ENCODE results near the gene ACTR3C. TPM values are rescaled to one million over a fixed set of nuclear protein-coding genes. Genes with fewer than 3 reads are reported as not detected.
A peak's percentile ranks its signal among the peaks of the same experiment; 100 is the strongest.

ACTR3C gene
- total RNA-seq, 2 donors from 2014 or later, result 6.3 to 13.0 TPM

DNA sequence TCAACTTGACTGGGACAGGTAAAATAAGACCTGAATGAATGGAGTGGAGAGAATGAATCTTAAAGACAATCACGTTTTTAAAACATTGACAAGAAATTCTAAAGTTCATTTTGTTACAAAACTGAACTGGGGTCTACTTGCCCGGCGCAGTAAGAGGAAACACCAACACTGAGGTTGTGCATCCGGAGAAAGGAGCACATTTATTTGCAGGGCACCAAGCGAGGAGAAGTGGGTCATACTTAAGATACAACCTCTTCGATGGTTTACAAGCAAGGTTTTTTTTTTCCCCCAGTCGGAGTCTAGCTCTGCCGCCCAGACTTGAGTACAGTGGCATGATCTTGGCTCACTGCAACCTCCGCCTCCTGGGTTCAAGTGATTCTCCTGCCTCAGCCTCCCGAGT, 41.8 kb upstream of the ACTR3C start:
- Mint-ChIP-seq H3K27me3 (ENCODE audit: low read depth) (no peaks in the 10 kb centered on the region), H3K4me3 (no peak overlapping the region), H3K27ac (no peak overlapping the region), H3K4me1 (ENCODE audit: low read depth) (peaks cover 35% of the 10 kb centered on the region), H3K36me3 (ENCODE audit: insufficient read depth in 2 of 2) (peaks cover 0 to 1% of the 10 kb centered on the region in 2 donors), H3K9me3 (peaks cover 0 to under 1% of the 10 kb centered on the region in 2 donors)
- ATAC-seq (replicated peaks in 1 of 2) (no peak), DNase-seq (no peak)

DNA sequence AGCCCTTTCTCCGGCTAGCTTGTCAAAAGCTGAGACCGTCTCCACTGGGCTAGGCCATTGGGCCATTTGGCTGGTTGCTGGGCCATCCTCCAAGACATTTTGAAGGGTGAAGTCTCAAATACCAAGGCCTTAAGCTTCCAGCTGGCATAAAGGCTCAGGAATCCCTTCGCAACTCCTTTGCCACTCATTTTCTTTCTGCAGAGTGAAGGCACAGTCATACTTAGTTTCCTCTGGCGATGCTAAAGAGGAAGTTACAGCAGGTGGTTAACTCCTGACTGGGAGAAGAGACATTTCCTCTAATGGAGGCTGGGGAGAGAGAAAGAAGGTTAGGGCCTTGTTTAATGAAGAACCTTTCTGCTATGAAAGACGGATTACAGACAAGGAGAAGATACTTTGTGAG, 40.5 kb upstream of the ACTR3C start:
- Mint-ChIP-seq H3K9me3 (peaks cover 3 to 4% of the 10 kb centered on the region in 2 donors), H3K4me3 (no peak overlapping the region), H3K27me3 (ENCODE audit: low read depth) (no peaks in the 10 kb centered on the region), H3K36me3 (ENCODE audit: insufficient read depth in 2 of 2) (peaks cover 3 to 5% of the 10 kb centered on the region in 2 donors), H3K4me1 (ENCODE audit: low read depth) (peaks cover 40% of the 10 kb centered on the region), H3K27ac (no peak overlapping the region)
- no peak for ATAC-seq (replicated peaks in 1 of 2)
- no peak for DNase-seq

DNA sequence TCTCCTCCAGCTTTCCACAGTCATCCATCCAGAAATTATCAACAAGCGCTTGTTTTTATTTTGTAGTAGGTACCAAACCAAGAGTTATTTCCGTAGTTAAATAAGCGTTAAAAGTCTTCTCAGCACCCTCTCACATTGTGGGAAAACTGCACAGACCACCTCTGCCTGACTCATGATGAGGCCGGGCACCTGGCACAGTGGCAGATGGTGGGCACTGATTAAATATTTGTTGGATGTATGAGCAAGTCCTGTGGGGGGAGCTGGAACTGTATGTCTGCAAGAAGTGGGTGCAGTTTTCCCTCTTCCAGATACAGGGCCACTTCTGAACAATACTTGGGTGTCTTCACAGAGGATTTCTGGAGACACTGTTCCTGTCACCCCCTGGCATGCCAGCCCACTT, 40.0 kb upstream of the ACTR3C start:
- Mint-ChIP-seq H3K36me3 (ENCODE audit: insufficient read depth in 2 of 2) (peaks cover 3 to 5% of the 10 kb centered on the region in 2 donors), H3K4me3 (no peak overlapping the region), H3K9me3 (peaks cover 3 to 4% of the 10 kb centered on the region in 2 donors), H3K27ac (no peak overlapping the region), H3K4me1 (ENCODE audit: low read depth) (peaks cover 45% of the 10 kb centered on the region), H3K27me3 (ENCODE audit: low read depth) (no peaks in the 10 kb centered on the region)
- no peak for DNase-seq
- no peak for ATAC-seq (replicated peaks in 1 of 2)

DNA sequence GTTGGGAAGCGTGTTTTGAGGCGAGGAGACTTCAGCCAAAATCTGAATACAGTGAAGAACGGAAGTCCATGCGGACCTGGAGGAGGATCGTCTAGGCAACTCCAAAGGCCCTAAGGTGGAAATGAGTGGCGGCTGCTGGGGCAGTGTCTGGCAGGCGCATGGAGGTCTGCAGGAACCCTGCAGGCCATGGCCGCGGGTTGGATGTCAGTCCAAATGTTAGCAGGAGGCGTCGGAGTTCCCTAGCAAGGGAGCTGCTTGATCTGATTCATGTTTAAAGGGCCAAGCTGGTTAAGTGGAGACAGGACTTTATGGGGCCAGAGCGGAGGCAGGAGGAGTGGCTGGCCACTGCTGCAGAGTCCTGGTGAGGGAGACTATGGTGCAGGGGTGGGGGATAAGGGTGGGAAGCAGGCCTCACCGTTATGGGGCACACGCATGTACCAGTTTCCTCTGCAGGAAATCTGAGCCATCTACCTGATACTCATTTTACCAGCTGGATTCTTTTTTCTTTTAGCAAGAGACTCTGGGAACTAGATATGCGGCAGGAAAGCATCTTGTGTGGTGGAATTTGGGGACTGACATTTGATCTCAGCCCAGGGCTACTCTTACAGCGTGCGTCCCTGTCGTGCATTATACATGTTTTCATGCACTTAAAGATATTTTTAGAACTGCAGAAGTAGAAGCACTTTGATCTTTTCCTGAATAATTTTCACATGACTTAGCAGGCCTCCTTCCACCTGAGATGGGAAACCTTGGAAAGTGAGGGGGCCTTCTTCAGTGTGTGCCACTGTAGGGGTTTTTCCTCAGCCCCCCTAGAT, 38.7 kb upstream of the ACTR3C start:
- Mint-ChIP-seq H3K4me3 (no peak overlapping the region), H3K36me3 (ENCODE audit: insufficient read depth in 2 of 2) (peaks cover 3 to 5% of the 10 kb centered on the region in 2 donors), H3K4me1 (ENCODE audit: low read depth) (peaks cover 54% of the 10 kb centered on the region), H3K27me3 (ENCODE audit: low read depth) (no peaks in the 10 kb centered on the region), H3K9me3 (peaks cover 3 to 4% of the 10 kb centered on the region in 2 donors), H3K27ac (no peak overlapping the region)
- ATAC-seq (replicated peaks in 1 of 2) (no peak), DNase-seq (no peak)

DNA sequence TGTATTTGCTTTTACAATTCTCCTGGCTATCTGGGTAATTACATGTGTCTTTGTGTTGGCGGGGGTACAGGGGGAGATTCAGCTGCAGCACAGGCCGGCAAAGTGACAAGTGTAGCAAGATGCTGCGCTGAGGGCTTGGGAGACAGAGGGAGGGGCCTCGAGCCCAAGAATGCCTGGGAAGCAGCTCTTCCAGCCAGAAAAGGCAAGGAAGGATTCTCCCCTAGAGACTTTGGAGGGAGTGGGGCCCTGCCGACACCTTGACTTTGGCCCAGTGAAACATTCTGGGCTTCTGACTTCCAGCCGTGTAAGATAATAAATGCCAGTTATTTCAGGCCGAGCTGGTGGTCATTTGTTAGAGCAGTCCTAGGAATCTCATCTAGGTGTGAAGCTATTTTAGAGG, 38.1 kb upstream of the ACTR3C start:
- no peak for DNase-seq
- ATAC-seq (replicated peaks in 1 of 2), result no peak
- Mint-ChIP-seq H3K36me3 (ENCODE audit: insufficient read depth in 2 of 2) (peaks cover 3 to 5% of the 10 kb centered on the region in 2 donors), H3K27me3 (ENCODE audit: low read depth) (no peaks in the 10 kb centered on the region), H3K4me3 (no peak overlapping the region), H3K4me1 (ENCODE audit: low read depth) (peaks cover 57% of the 10 kb centered on the region), H3K27ac (no peak overlapping the region), H3K9me3 (peaks cover 3 to 4% of the 10 kb centered on the region in 2 donors)

DNA sequence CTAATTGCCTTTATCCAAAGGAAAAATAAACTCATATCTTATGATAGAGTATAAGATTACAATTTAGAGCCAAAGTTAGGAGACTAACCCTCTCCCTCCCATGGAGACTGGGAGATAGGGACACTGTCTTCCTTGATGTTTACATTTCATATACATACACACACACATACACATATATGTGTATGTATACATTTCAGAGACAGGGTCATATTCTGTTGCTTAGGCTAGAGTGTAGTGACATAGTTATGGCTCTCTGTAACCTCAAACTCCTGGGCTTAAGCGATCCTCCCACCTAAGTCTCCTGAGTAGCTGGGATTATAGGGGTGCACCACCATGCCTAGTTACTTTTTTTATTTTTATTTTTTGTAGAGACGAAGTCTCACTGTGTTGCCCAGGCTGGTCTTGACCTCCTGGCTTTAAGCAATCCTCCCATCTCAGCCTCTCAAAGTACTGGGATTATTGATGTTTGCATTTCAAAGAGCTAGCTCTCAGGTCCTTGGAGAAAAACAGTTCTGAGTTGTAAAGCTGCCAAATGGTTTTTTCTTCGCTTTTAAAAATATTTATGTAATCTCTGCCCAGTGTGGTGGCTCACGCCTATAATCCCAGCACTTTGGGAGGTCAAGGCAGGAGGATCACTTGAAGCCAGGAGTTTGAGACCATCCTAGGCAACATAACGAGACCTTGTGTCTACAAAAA, 37.2 kb upstream of the ACTR3C start:
- Mint-ChIP-seq H3K27ac (peak overlapping the region; percentile 40), H3K4me3 (no peak overlapping the region), H3K27me3 (ENCODE audit: low read depth) (no peaks in the 10 kb centered on the region), H3K36me3 (ENCODE audit: insufficient read depth in 2 of 2) (peaks cover 3 to 5% of the 10 kb centered on the region in 2 donors), H3K4me1 (ENCODE audit: low read depth) (peaks cover 58% of the 10 kb centered on the region), H3K9me3 (peaks cover 3 to 4% of the 10 kb centered on the region in 2 donors)
- ATAC-seq (replicated peaks in 1 of 2), result no peak
- no peak for DNase-seq

DNA sequence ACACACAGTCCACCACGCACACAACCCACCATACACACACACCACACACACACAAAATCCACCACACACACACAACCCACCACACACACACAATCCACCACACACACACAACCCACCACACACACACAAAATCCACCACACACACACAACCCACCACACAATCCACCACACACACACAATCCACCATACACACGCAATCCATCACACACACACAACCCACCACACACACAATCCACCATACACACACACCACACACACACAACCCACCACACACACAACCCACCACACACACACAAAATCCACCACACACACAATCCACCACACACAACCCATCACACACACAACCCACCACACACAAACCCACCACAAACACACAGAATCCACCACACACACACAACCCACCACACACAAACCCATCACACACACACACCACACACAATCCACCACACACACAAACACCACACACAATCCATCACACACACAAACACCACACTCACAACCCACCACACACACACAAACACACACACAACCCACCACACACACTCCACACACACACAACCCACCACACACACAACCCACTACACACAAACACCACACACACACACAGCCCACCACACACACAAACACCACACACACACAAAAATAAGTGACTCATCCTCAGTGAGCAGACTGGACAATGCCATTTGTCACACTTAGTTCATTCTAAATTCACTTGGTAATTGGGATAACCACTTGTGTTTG, 36.4 kb upstream of the ACTR3C start:
- ATAC-seq (replicated peaks in 1 of 2) (no peak), DNase-seq (no peak)
- peaks cover 3 to 4% of the 10 kb centered on the region in 2 donors for H3K9me3 Mint-ChIP-seq
- peaks cover 3 to 5% of the 10 kb centered on the region in 2 donors for H3K36me3 Mint-ChIP-seq (ENCODE audit: insufficient read depth in 2 of 2)
- peaks cover 55% of the 10 kb centered on the region for H3K4me1 Mint-ChIP-seq (ENCODE audit: low read depth)
- peak overlapping the region; percentile 40 for H3K27ac Mint-ChIP-seq
- no peak overlapping the region for H3K4me3 Mint-ChIP-seq
- H3K27me3 Mint-ChIP-seq (ENCODE audit: low read depth), result no peaks in the 10 kb centered on the region

- Mint-ChIP-seq H3K4me3 (peak overlapping the region in 1 of 2 donors; percentile 72), H3K27ac (peak overlapping the region; percentile 59), H3K36me3 (ENCODE audit: insufficient read depth in 2 of 2) (peaks cover 3 to 5% of the 10 kb centered on the region in 2 donors), H3K9me3 (peaks cover 3 to 4% of the 10 kb centered on the region in 2 donors), H3K4me1 (ENCODE audit: low read depth) (peaks cover 52% of the 10 kb centered on the region), H3K27me3 (ENCODE audit: low read depth) (no peaks in the 10 kb centered on the region)
- ATAC-seq (replicated peaks in 1 of 2) (no peak), DNase-seq (no peak)
These were observed 35.8 kb upstream of the ACTR3C start for GRCh38 chr7:150358988-150359621.

- Mint-ChIP-seq H3K27me3 (ENCODE audit: low read depth) (no peaks in the 10 kb centered on the region), H3K9me3 (peaks cover 3 to 4% of the 10 kb centered on the region in 2 donors), H3K4me1 (ENCODE audit: low read depth) (peaks cover 47% of the 10 kb centered on the region), H3K4me3 (peak overlapping the region; percentile 9 to 72), H3K36me3 (ENCODE audit: insufficient read depth in 2 of 2) (peaks cover 3 to 5% of the 10 kb centered on the region in 2 donors), H3K27ac (peak overlapping the region; percentile 59)
- ATAC-seq (replicated peaks in 1 of 2) (peak; percentile 18 to 33), DNase-seq (no peak)
These were observed 35.1 kb upstream of the ACTR3C start for GRCh38 chr7:150358433-150358832.

GRCh38 chr7:150357771-150358427, 34.6 kb upstream of the ACTR3C start:
- Mint-ChIP-seq H3K36me3 (ENCODE audit: insufficient read depth in 2 of 2) (peaks cover 3 to 5% of the 10 kb centered on the region in 2 donors), H3K9me3 (peaks cover 3 to 4% of the 10 kb centered on the region in 2 donors), H3K4me1 (ENCODE audit: low read depth) (peaks cover 47% of the 10 kb centered on the region), H3K27me3 (ENCODE audit: low read depth) (no peaks in the 10 kb centered on the region), H3K27ac (peak overlapping the region; percentile 78), H3K4me3 (peak overlapping the region; percentile 72 to 78)
- ATAC-seq (replicated peaks in 1 of 2) (peak; percentile 52 to 61), DNase-seq (peak; percentile 32 to 34)

- Mint-ChIP-seq H3K27ac (peak overlapping the region; percentile 78), H3K4me3 (peak overlapping the region; percentile 72 to 78), H3K4me1 (ENCODE audit: low read depth) (peaks cover 47% of the 10 kb centered on the region), H3K9me3 (peaks cover 3 to 4% of the 10 kb centered on the region in 2 donors), H3K27me3 (ENCODE audit: low read depth) (no peaks in the 10 kb centered on the region), H3K36me3 (ENCODE audit: insufficient read depth in 2 of 2) (peaks cover 3 to 5% of the 10 kb centered on the region in 2 donors)
- DNase-seq (peak; percentile 71 to 82), ATAC-seq (replicated peaks in 1 of 2) (peak; percentile 85 to 87)
These were observed 33.9 kb upstream of the ACTR3C start for GRCh38 chr7:150357270-150357669.

GRCh38 chr7:150356265-150356897, 33.0 kb upstream of the ACTR3C start:
- DNase-seq, result peak; percentile 28 to 32
- H3K9me3 Mint-ChIP-seq, result peaks cover 3 to 4% of the 10 kb centered on the region in 2 donors
- H3K27me3 Mint-ChIP-seq (ENCODE audit: low read depth), result no peaks in the 10 kb centered on the region
- peak overlapping the region; percentile 8 to 32 for H3K4me3 Mint-ChIP-seq
- peak overlapping the region; percentile 13 for H3K27ac Mint-ChIP-seq
- peaks cover 47% of the 10 kb centered on the region for H3K4me1 Mint-ChIP-seq (ENCODE audit: low read depth)
- peaks cover 3 to 5% of the 10 kb centered on the region in 2 donors for H3K36me3 Mint-ChIP-seq (ENCODE audit: insufficient read depth in 2 of 2)
- peak; percentile 12 to 16 for ATAC-seq (replicated peaks in 1 of 2)
